ENCODE results near the gene TOMM7. TPM values are rescaled to one million over a fixed set of nuclear protein-coding genes. Genes with fewer than 3 reads are reported as not detected.

Gene TOMM7
- total and polyA plus RNA-seq, 10 of the 15 experiments (the other 5 are each of a cell fraction or from before 2014, with no cell fraction given): 151 to 1,497 (median 322) TPM

GRCh38 chr7:22867589-22867988, 44.9 kb upstream of the TOMM7 start (continued):
- TF ChIP-seq ZNF687 (IDR thresholded peaks at IDR 0.05): 0 out of 2 replicates have a peak, but pooled peaks have one; percentile 13
- no peak for TF ChIP-seq ZNF592 (IDR thresholded peaks at IDR 0.05)
- no peak for TF ChIP-seq NFYA (IDR thresholded peaks at IDR 0.05; ENCODE audit: borderline replicate concordance, low read depth, low read length)
- TF ChIP-seq PBX3 (IDR thresholded peaks at IDR 0.05; ENCODE audit: insufficient replicate concordance, low read depth, low read length): no peak
- no peak for TF ChIP-seq KAT2A (conservative IDR thresholded peaks at IDR 0.05; ENCODE audit: control insufficient read depth, low read depth, low read length)
- TF ChIP-seq USF2 (IDR thresholded peaks at IDR 0.05; ENCODE audit: borderline replicate concordance, low read depth, low read length): no peak
- TF ChIP-seq STAT1 (conservative IDR thresholded peaks at IDR 0.05): no peak
- TF ChIP-seq SMARCA5 (IDR thresholded peaks at IDR 0.05): no peak
- TF ChIP-seq ZNF24 (IDR thresholded peaks at IDR 0.05): no peak
- no peak for TF ChIP-seq YBX1 (IDR thresholded peaks at IDR 0.05)
- TF ChIP-seq EED (IDR thresholded peaks at IDR 0.05; ENCODE audit: low read depth): 0 out of 2 replicates have a peak, but pooled peaks have one; percentile 16
- no peak for TF ChIP-seq NFIC (IDR thresholded peaks at IDR 0.05; ENCODE audit: low read depth, low read length)
- TF ChIP-seq ZBTB11 (CRISPR knock-in tag; IDR thresholded peaks at IDR 0.05): no peak
- no peak for TF ChIP-seq RAD21 (IDR thresholded peaks at IDR 0.05; ENCODE audit: insufficient read depth, low read depth, low read length)
- no peak for TF ChIP-seq RELA (IDR thresholded peaks at IDR 0.05; ENCODE audit: borderline replicate concordance, partially characterized antibody)
- TF ChIP-seq GATAD2B (conservative IDR thresholded peaks at IDR 0.05; ENCODE audit: low read depth): no peak
